Measurements from ENCODE around the gene CCDC24.

DNA sequence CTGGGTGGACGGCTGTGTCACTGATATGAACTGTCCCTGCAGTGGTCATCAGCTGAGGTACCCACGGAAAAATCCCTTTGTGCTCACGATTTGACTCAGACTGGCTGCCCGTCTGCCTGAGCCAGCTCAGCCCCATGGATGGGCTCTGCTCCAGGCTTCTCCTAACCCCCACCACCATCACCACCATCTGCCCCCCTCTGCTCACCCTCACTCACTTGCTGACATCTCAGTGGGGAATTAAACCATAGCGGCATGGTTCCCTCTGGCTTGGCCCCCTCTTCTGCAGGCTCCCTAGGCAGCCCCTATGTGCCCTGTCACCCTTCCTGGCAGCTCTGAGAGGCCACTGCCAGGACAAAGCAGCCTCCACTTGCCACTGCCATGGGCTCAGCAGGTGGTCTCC lies 22.6 kb downstream of the CCDC24 start:
- no peak for TF ChIP-seq POLR2A (IDR thresholded peaks at IDR 0.05)
- TF ChIP-seq, protein P1, sequence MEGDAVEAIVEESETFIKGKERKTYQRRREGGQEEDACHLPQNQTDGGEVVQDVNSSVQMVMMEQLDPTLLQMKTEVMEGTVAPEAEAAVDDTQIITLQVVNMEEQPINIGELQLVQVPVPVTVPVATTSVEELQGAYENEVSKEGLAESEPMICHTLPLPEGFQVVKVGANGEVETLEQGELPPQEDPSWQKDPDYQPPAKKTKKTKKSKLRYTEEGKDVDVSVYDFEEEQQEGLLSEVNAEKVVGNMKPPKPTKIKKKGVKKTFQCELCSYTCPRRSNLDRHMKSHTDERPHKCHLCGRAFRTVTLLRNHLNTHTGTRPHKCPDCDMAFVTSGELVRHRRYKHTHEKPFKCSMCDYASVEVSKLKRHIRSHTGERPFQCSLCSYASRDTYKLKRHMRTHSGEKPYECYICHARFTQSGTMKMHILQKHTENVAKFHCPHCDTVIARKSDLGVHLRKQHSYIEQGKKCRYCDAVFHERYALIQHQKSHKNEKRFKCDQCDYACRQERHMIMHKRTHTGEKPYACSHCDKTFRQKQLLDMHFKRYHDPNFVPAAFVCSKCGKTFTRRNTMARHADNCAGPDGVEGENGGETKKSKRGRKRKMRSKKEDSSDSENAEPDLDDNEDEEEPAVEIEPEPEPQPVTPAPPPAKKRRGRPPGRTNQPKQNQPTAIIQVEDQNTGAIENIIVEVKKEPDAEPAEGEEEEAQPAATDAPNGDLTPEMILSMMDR (IDR thresholded peaks at IDR 0.05 in 4 of 5, conservative IDR thresholded peaks at IDR 0.05 in 1 of 5) = no peak

All from gastrocnemius medialis (tissue), 4 donors.